GM13976 (cell line): ENCODE measurements around the gene PGC.
A peak's percentile ranks its signal among the peaks of the same experiment; 100 is the strongest.

Experiments used
- DNase-seq: peaks from one replicate; pipeline ENCODE4 v3.0.0; 2012; ENCODE audit warnings: low spot score
- CTCF ChIP-seq: IDR thresholded peaks from 2 replicates; pipeline ENCODE4 v1.5.1; 2012; ENCODE audit warnings: borderline replicate concordance, mild to moderate bottlenecking; ENCODE audit not compliant: insufficient read depth; ENCODE audit errors: extremely low read depth, missing control alignments, control extremely low read depth
- in situ Hi-C: fragments of 300-500 bp; cut with MboI; formaldehyde crosslinking; loops from one replicate; pipeline ENCODE4 v1.12.0; 2022; ENCODE audit warnings: low sequenced_read_pairs, mixed read lengths, inconsistent platforms; ENCODE audit not compliant: unreplicated experiment

PGC gene

DNA sequence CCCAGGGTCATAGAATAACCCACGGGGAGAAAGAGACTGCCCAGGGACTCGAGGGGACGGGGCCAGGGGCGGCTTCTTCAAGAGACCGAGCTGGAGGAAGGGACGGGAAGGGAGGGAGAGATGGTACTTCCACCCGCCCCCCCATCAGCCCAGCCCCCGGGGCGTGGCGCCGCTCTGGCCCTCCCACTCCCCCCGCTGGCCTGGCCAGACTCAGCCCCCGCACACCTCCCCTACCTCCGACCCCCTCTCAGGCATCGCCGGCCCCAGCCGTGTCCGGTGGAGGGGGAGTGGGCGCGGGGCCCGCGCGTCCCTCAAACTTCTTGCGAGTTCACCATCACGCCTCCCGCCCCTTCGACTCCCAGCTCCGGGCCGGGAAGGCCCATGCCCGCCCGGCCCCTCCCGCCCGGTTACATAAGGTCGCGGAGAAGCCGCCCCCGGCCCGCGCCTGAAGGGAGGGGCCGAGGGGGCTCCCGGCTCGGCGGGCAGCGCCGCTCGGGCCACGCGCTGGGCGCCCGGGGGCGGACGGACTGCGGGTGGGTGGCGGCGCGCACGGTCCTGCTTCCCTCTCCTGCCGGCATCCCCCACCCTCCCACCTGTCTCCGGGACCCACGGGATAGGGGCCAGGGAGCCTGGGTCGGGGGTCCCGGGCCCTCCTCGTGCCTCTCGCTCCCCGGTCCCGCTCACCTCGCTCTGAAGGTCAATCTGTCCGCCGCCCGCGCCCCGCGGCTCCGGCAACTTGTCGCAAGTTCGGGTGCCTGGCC is 12.4 kb downstream of the PGC start:
- no peak for TF ChIP-seq CTCF
- DNase-seq: peak; percentile 89
- in situ Hi-C loops: no loop called here

GRCh38 chr6:41733707-41734665 is 13.2 kb downstream of the PGC start:
- in situ Hi-C loops: no loop called here
- peak; percentile 95 for DNase-seq
- TF ChIP-seq CTCF: peak; percentile 19

- no peak for TF ChIP-seq CTCF
- in situ Hi-C loops: no loop called here
- DNase-seq: no peak
Observed at GRCh38 chr6:41733360-41733706, 13.9 kb downstream of the PGC start.

DNA sequence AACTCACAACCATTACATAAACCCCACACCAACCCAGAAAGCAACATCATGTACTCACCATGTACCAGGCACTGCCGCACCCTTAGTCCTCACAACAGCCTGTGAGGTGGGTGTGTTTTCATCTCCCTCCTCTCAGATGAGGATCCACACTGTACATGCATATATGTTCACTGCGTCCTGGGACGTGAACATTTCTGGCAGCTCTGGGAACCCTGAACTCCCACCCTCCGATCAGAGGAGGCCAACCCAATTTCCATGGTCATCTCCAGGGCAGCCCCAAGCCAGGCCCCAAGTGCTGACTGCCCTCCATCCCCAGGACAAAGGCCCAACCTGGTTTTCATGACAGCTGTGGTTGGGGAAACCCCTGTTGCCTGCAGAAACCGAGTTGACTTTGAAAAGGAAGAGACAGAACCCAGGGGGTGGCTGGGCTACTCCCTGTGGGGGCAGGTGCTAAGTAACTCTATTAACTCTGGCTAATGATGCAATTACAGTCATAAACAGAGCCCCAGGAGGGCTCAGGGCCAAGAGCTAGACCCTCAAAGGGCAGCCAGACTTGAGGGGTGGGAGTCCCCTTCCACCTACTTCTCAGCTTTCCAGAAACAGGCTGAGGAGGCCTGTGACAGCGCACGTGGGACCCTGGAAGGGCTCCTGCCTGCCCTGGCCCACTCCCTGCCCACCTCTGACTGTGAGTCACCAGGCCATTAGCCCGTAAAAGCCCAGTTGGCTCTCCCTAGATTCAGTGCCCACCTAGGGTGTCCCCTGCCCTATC is 14.4 kb downstream of the PGC start:
- peak; percentile 85 for DNase-seq
- in situ Hi-C loops: no loop called here
- TF ChIP-seq CTCF: no peak

GRCh38 chr6:41732149-41732548 is 15.0 kb downstream of the PGC start:
- in situ Hi-C loops: no loop called here
- DNase-seq: no peak
- TF ChIP-seq CTCF: no peak

- TF ChIP-seq CTCF: no peak
- DNase-seq: no peak
- in situ Hi-C loops: no loop called here
Observed at GRCh38 chr6:41731561-41732086, 15.6 kb downstream of the PGC start.
